Measurements from ENCODE around the gene JPH4. TPM values are rescaled to one million over a fixed set of nuclear protein-coding genes. Genes with fewer than 3 reads are reported as not detected.

Gene JPH4
- total and polyA plus RNA-seq, 2 donors (not counting 1 experiment from before 2014, with no cell fraction given), result not detected

DNA sequence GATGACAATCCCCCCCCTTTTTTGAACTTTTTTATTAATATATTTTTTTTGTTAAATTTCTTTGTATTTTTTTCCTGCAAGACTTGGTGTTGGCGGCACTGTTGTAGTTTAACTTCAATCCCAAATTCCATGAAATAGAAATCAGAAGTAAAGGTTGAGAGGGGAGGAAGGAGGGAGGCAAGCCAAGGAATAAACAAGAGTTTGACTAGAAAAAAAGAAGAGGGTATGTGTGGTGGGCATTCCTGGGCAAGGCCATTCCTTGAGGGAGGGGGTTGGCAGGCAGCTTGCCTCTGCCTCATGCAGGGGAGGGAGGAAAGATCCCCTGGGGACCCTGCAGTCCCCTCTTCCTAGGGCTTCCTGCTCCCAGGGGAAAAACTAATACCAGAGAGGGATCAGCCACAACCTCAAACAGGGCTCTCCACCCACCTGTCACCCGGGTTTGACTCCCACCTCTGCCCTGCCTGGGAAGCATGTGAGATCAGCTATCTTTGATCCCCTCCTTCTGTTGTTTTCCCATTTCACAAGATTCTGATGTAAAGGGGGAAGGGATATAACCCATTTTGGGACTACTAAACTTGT, 10.5 kb downstream of the JPH4 start:
- Histone ChIP-seq H3K9me3 (ENCODE audit: control extremely low read depth in 1 of 3, control insufficient read depth in 2 of 3, insufficient read depth in 1 of 3, low read length in 2 of 3) (no peaks in the 10 kb centered on the region), H2AFZ (ENCODE audit: insufficient read depth, low read depth, low read length, poor library complexity, severe bottlenecking) (peak overlapping the region; percentile 89), H3K79me2 (ENCODE audit: control insufficient read depth, insufficient read depth, low read length) (peaks cover 26% of the 10 kb centered on the region), H3K27ac (ENCODE audit: low read length in 2 of 2) (peak overlapping the region; percentile 71 to 72), H3K4me3 (ENCODE audit: control extremely low read depth in 1 of 5, extremely low read depth in 1 of 5, insufficient read depth in 1 of 5, low read depth in 2 of 5, low read length in 4 of 5) (peak overlapping the region; percentile 7 to 94 (median 80)), H3K9ac (ENCODE audit: low read length) (peak overlapping the region; percentile 82), H3K36me3 (replicated peaks in 1 of 2; ENCODE audit: control extremely low read depth in 1 of 2, control insufficient read depth in 1 of 2, extremely low read depth in 1 of 2, insufficient read depth in 2 of 2, low read length in 1 of 2) (peaks cover 0 to 32% of the 10 kb centered on the region in 2 experiments), H4K20me1 (ENCODE audit: control insufficient read depth, insufficient read depth, low read length, poor library complexity, severe bottlenecking) (peaks cover 20% of the 10 kb centered on the region), H3K4me2 (replicated peaks; ENCODE audit: low read depth, low read length, poor library complexity, severe bottlenecking) (peak overlapping the region; percentile 76), H3K4me1 (ENCODE audit: control insufficient read depth in 2 of 2, insufficient read depth in 2 of 2, low read length in 2 of 2) (peaks cover 15 to 23% of the 10 kb centered on the region in 2 donors), H3K27me3 (replicated peaks in 1 of 4; ENCODE audit: control extremely low read depth in 1 of 4, control insufficient read depth in 3 of 4, insufficient read depth in 4 of 4, low read length in 3 of 4) (peaks cover 0 to 15% (median 3%) of the 10 kb centered on the region in 4 experiments)
- peak; percentile 8 for DNase-seq
- peaks cover 31% of the 10 kb centered on the region for H3K4me1 Mint-ChIP-seq
- no peaks in the 10 kb centered on the region for H3K9me3 Mint-ChIP-seq (ENCODE audit: insufficient read depth)
- no peak for TF ChIP-seq EZH2 (IDR thresholded peaks at IDR 0.05; ENCODE audit: borderline replicate concordance, insufficient read depth, low read depth, low read length, poor library complexity, severe bottlenecking)
- TF ChIP-seq, protein P1, sequence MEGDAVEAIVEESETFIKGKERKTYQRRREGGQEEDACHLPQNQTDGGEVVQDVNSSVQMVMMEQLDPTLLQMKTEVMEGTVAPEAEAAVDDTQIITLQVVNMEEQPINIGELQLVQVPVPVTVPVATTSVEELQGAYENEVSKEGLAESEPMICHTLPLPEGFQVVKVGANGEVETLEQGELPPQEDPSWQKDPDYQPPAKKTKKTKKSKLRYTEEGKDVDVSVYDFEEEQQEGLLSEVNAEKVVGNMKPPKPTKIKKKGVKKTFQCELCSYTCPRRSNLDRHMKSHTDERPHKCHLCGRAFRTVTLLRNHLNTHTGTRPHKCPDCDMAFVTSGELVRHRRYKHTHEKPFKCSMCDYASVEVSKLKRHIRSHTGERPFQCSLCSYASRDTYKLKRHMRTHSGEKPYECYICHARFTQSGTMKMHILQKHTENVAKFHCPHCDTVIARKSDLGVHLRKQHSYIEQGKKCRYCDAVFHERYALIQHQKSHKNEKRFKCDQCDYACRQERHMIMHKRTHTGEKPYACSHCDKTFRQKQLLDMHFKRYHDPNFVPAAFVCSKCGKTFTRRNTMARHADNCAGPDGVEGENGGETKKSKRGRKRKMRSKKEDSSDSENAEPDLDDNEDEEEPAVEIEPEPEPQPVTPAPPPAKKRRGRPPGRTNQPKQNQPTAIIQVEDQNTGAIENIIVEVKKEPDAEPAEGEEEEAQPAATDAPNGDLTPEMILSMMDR (IDR thresholded peaks at IDR 0.05), result no peak
- no CpG with 5 or more reads among the region's 2 CpGs for WGBS (ENCODE audit: insufficient coverage)
- peaks cover 18% of the 10 kb centered on the region for H3K27me3 Mint-ChIP-seq
- no peak for ATAC-seq (ENCODE audit: low read depth)
- ChIA-PET CTCF (interaction anchor here (1.0 to 9.3 kb wide), 3 partner anchors 11 to 241 kb away, joined by 3 to 61 read pairs (median 24); partner anchors contain the start of gene THTPA), POLR2A (interaction anchor here (1.1 kb wide), 1 partner anchor 798 kb away, joined by 3 read pairs; no protein-coding TSS in a partner anchor)
- H3K27ac Mint-ChIP-seq, result peak overlapping the region; percentile 96
- intact Hi-C loops (cut with micrococcal nuclease), result loop anchor here (5.0 to 10.0 kb wide), 4 partner anchors 283 to 874 kb away; partner anchors contain the start of genes HOMEZ, PCK2 and SDR39U1
- peak overlapping the region; percentile 96 for H3K4me3 Mint-ChIP-seq
